Esophagus squamous epithelium (tissue), 4 donors: Measurements from ENCODE around the gene TRDMT1.

Experiments used
- CTCF ChIP-seq, 6 experiments: fragments of 450-650 bp in 4 of 6; fragments of 200-600 bp in 2 of 6; sonication (generic) in 2 of 6; IDR thresholded peaks; one replicate each; pipeline ENCODE4 v1.5.1; 2016 to 2019; ENCODE audit warnings: antibody characterized with exemption in 6 of 6, mild to moderate bottlenecking in 4 of 6, moderate library complexity in 4 of 6
- POLR2A ChIP-seq, 4 donors: fragments of 450-650 bp; IDR thresholded peaks; one replicate each; pipeline ENCODE4 v1.6.1; 2017; ENCODE audit warnings: antibody characterized with exemption in 4 of 4, mild to moderate bottlenecking in 4 of 4, moderate library complexity in 3 of 4

DNA sequence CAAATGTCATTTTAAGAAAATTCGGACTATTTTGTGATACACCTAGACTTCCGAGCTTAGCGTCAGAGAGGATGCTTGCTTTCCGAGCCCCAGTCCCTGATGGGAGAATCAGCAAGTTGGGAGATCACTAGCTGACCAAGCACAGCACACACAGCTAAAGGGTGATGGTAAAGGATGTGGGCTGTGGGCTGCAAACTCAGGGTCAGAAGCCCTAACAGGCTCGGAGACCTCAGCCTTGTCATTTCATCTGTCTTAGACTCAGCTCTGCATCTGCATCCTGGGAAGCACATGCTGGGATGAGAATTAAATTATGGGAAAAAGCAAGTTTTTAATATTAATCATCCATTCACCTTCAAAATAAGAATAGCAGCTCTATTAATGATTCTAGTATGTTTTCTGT is 75.1 kb downstream of the TRDMT1 start:
- TF ChIP-seq POLR2A (IDR thresholded peaks at IDR 0.05) (no peak), CTCF (IDR thresholded peaks at IDR 0.05) (no peak)
